H1 (cell line): ENCODE measurements around the gene RNU6-7. TPM values are rescaled to one million over a fixed set of nuclear protein-coding genes. Genes with fewer than 3 reads are reported as not detected.
A peak's percentile ranks its signal among the peaks of the same experiment; 100 is the strongest.

Source experiments
- CTCF ChIA-PET: fragments of 300-600 bp; sonication (Branson Sonifier 250); formaldehyde crosslinking; loops from one replicate; lab custom pipeline; 2021; ENCODE audit not compliant: partially characterized antibody; lab: Charles Lee
- POLR2A ChIA-PET: fragments of 300-600 bp; sonication (Branson Sonifier 250); formaldehyde crosslinking; loops from one replicate; lab custom pipeline; 2021; ENCODE audit warnings: inconsistent platforms; ENCODE audit not compliant: partially characterized antibody; lab: Charles Lee
- DNase-seq, 2 experiments: peaks; one replicate each; pipeline versions ENCODE4 v3.0.0 to v3.0.0-alpha.2; 2010 to 2022; ENCODE audit warnings: low spot score in 2 of 2, low read depth in 1 of 2, mixed read lengths in 1 of 2
- FAIRE-seq: peaks from 2 replicates; lab custom pipeline; 2011; peaks lifted over from hg19 to GRCh38; lab: Jason Lieb, UNC
- H2AFZ ChIP-seq: 2 replicates; pipeline ENCODE4 v1.8.1; 2012; ENCODE audit warnings: low read length, inconsistent platforms
- H2AK5ac ChIP-seq: 2 replicates; pipeline ENCODE4 v1.6.1; 2013; ENCODE audit warnings: low read depth, low read length
- H2BK120ac ChIP-seq: replicated peaks from 2 replicates; pipeline ENCODE3; 2013; ENCODE audit warnings: low read depth, low read length, inconsistent platforms
- H2BK12ac ChIP-seq: 2 replicates; pipeline ENCODE4 v1.6.1; 2013; ENCODE audit warnings: low read depth, low read length
- H2BK15ac ChIP-seq: 2 replicates; pipeline ENCODE4 v1.6.1; 2013; ENCODE audit warnings: low read length
- H2BK20ac ChIP-seq: 2 replicates; pipeline ENCODE4 v1.6.1; 2013; ENCODE audit warnings: low read length
- H2BK5ac ChIP-seq: 2 replicates; pipeline ENCODE4 v1.6.1; 2013; ENCODE audit warnings: low read depth, low read length
- H3K14ac ChIP-seq: 2 replicates; pipeline ENCODE4 v1.6.1; 2013; ENCODE audit warnings: inconsistent platforms; ENCODE audit not compliant: insufficient read length
- H3K18ac ChIP-seq: 2 replicates; pipeline ENCODE4 v1.6.1; 2013; ENCODE audit warnings: low read length; ENCODE audit errors: extremely low read depth
- H3K23ac ChIP-seq: 2 replicates; pipeline ENCODE4 v1.6.1; 2013; ENCODE audit warnings: inconsistent platforms; ENCODE audit not compliant: insufficient read length
- H3K23me2 ChIP-seq: 2 replicates; pipeline ENCODE4 v1.6.1; 2013; ENCODE audit warnings: low read depth, low read length
- H3K27ac ChIP-seq: 2 replicates; pipeline ENCODE4 v1.6.1; 2011; ENCODE audit warnings: low read depth, low read length, inconsistent platforms
- H3K27me3 ChIP-seq, 4 experiments: replicated peaks in 1 of 4; 1 replicate in 1 of 4; 2 replicates in 3 of 4; pipeline versions ENCODE4 v1.6.1 to v1.8.1; 2011 to 2013; ENCODE audit warnings: low read length in 3 of 4, mild to moderate bottlenecking in 3 of 4, inconsistent platforms in 2 of 4, mixed read lengths in 2 of 4, moderate library complexity in 1 of 4; ENCODE audit not compliant: control insufficient read depth in 3 of 4, insufficient read depth in 3 of 4; ENCODE audit errors: extremely low read depth in 1 of 4
- H3K36me3 ChIP-seq, 4 experiments: 2 replicates each; pipeline versions ENCODE4 v1.6.1 to v1.8.1; 2011 to 2013; ENCODE audit warnings: mild to moderate bottlenecking in 4 of 4, low read length in 3 of 4, moderate library complexity in 2 of 4, control low read depth in 1 of 4, inconsistent platforms in 1 of 4; ENCODE audit not compliant: insufficient read depth in 4 of 4, control insufficient read depth in 2 of 4
- H3K4ac ChIP-seq: replicated peaks from 2 replicates; pipeline ENCODE3; 2013; ENCODE audit warnings: low read length, low read depth, mixed read lengths, inconsistent platforms; ENCODE audit not compliant: insufficient read length
- H3K4me1 ChIP-seq, 4 experiments: replicated peaks in 1 of 4; 1 replicate in 1 of 4; 2 replicates in 3 of 4; pipeline versions ENCODE4 v1.6.1 to v1.8.1; 2011 to 2013; ENCODE audit warnings: low read length in 3 of 4, inconsistent platforms in 2 of 4, mixed read lengths in 1 of 4; ENCODE audit not compliant: insufficient read depth in 4 of 4, control insufficient read depth in 3 of 4
- H3K4me2 ChIP-seq, 2 experiments: 2 replicates each; pipeline versions ENCODE4 v1.6.1 to v1.8.1; 2011 to 2013; ENCODE audit warnings: low read depth in 2 of 2, low read length in 2 of 2, control low read depth in 1 of 2, inconsistent platforms in 1 of 2, mild to moderate bottlenecking in 1 of 2; ENCODE audit not compliant: insufficient read depth in 1 of 2
- H3K4me3 ChIP-seq, 4 experiments: fragments of 200-600, 300-600 bp in 1 of 4; sonication (generic), shearing (Covaris generic), sonication (Bioruptor Twin) in 1 of 4; 2 replicates each; pipeline versions ENCODE4 v1.5.1 to v1.8.1; 2011 to 2016; ENCODE audit warnings: low read length in 4 of 4, low read depth in 3 of 4, control low read depth in 2 of 4, inconsistent platforms in 2 of 4, mild to moderate bottlenecking in 2 of 4, mixed read lengths in 1 of 4, moderate library complexity in 1 of 4; ENCODE audit not compliant: insufficient read depth in 2 of 4; ENCODE audit errors: extremely low read depth in 1 of 4
- H3K56ac ChIP-seq: replicated peaks from 2 replicates; pipeline ENCODE3; 2013; ENCODE audit warnings: low read depth, mild to moderate bottlenecking, mixed read lengths, low read length, inconsistent platforms; ENCODE audit not compliant: insufficient read length
- H3K79me1 ChIP-seq: 2 replicates; pipeline ENCODE4 v1.6.1; 2013; ENCODE audit warnings: low read depth, low read length, control low read depth
- H3K79me2 ChIP-seq, 2 experiments: 2 replicates each; pipeline versions ENCODE4 v1.6.1 to v1.8.1; 2012 to 2013; ENCODE audit warnings: low read length in 2 of 2, mild to moderate bottlenecking in 2 of 2, inconsistent platforms in 1 of 2; ENCODE audit not compliant: insufficient read depth in 2 of 2, control insufficient read depth in 1 of 2
- H3K9ac ChIP-seq, 4 experiments: replicated peaks in 1 of 4; 1 replicate in 1 of 4; 2 replicates in 3 of 4; pipeline versions ENCODE4 v1.6.1 to v1.8.1; 2011 to 2013; ENCODE audit warnings: low read depth in 3 of 4, low read length in 3 of 4, control low read depth in 2 of 4, mild to moderate bottlenecking in 2 of 4, moderate library complexity in 2 of 4, inconsistent platforms in 1 of 4; ENCODE audit errors: extremely low read depth in 1 of 4
- H3K9me3 ChIP-seq, 2 experiments: 2 replicates each; pipeline versions ENCODE4 v1.6.1 to v1.8.1; 2012 to 2013; ENCODE audit warnings: mild to moderate bottlenecking in 2 of 2, moderate library complexity in 2 of 2, control low read depth in 1 of 2, inconsistent platforms in 1 of 2, low read depth in 1 of 2, low read length in 1 of 2, mixed read lengths in 1 of 2; ENCODE audit not compliant: insufficient read depth in 2 of 2
- H4K20me1 ChIP-seq, 2 experiments: replicated peaks in 1 of 2; 2 replicates each; pipeline versions ENCODE3 to v1.8.1; 2011 to 2013; ENCODE audit warnings: inconsistent platforms in 2 of 2, low read length in 2 of 2, mild to moderate bottlenecking in 1 of 2; ENCODE audit not compliant: insufficient read depth in 2 of 2, control insufficient read depth in 1 of 2
- H4K5ac ChIP-seq: 2 replicates; pipeline ENCODE4 v1.6.1; 2013; ENCODE audit warnings: low read length, low read depth, mixed read lengths, inconsistent platforms; ENCODE audit not compliant: insufficient read length
- H4K8ac ChIP-seq: 2 replicates; pipeline ENCODE4 v1.8.0; 2013; ENCODE audit warnings: mild to moderate bottlenecking, moderate library complexity, low read length, inconsistent platforms; ENCODE audit not compliant: insufficient read depth; ENCODE audit errors: extremely low read depth
- H4K91ac ChIP-seq: replicated peaks from 2 replicates; pipeline ENCODE3; 2013; ENCODE audit warnings: low read length, mixed read lengths, inconsistent platforms; ENCODE audit not compliant: insufficient read length
- BACH1 ChIP-seq: IDR thresholded peaks from 2 replicates; pipeline ENCODE4 v1.6.1; 2012; ENCODE audit warnings: low read length, improper control_type of control experiment
- CBX8 ChIP-seq: fragments of 300-800, 300-1000 bp; sonication (generic); IDR thresholded peaks from 2 replicates; pipeline ENCODE4 v1.7.1; 2016; ENCODE audit warnings: low read depth, low read length, borderline replicate concordance
- EP300 ChIP-seq, 2 experiments: IDR thresholded peaks; 1 replicate in 1 of 2; 2 replicates in 1 of 2; pipeline ENCODE4 v1.6.1; 2011 to 2012; ENCODE audit warnings: low read depth in 2 of 2, low read length in 2 of 2, mild to moderate bottlenecking in 2 of 2, borderline replicate concordance in 1 of 2, inconsistent platforms in 1 of 2, moderate library complexity in 1 of 2
- EZH2 ChIP-seq: fragments of 200-600 bp; sonication (generic); IDR thresholded peaks from 2 replicates; pipeline ENCODE4 v1.7.1; 2012; ENCODE audit warnings: low read depth, mild to moderate bottlenecking, moderate library complexity, low read length, inconsistent platforms; ENCODE audit not compliant: severe bottlenecking
- RAD21 ChIP-seq, 2 experiments: IDR thresholded peaks in 1 of 2; conservative IDR thresholded peaks in 1 of 2; 2 replicates each; pipeline ENCODE4 v1.6.1; 2011; ENCODE audit warnings: low read depth in 2 of 2, low read length in 2 of 2, improper control_type of control experiment in 1 of 2, inconsistent platforms in 1 of 2, mild to moderate bottlenecking in 1 of 2, moderate library complexity in 1 of 2
- RBBP5 ChIP-seq: IDR thresholded peaks from 2 replicates; pipeline ENCODE4 v1.7.1; 2012; ENCODE audit warnings: low read depth, mild to moderate bottlenecking, inconsistent platforms, low read length, moderate library complexity, borderline replicate concordance
- SP2 ChIP-seq: IDR thresholded peaks from 2 replicates; pipeline ENCODE4 v1.6.1; 2012; ENCODE audit warnings: mild to moderate bottlenecking, low read length, inconsistent platforms
- WGBS, 2 experiments: shearing (Covaris generic) in 1 of 2; methylation state at CpG; one replicate each; pipeline versions ENCODE4 v1.1.6 to v1.1.7; 2013 to 2015; ENCODE audit warnings: low lambda C conversion rate in 2 of 2, mixed read lengths in 2 of 2, inconsistent platforms in 1 of 2, low coverage in 1 of 2, missing lambda C conversion rate in 1 of 2; ENCODE audit not compliant: insufficient replicate concordance in 2 of 2, insufficient coverage in 1 of 2, insufficient read length in 1 of 2; ENCODE audit errors: extremely low coverage in 1 of 2, missing lambda C conversion rate in 1 of 2; 5-methylcytosine and 5-hydroxymethylcytosine counted together
- polyA plus RNA-seq, 7 experiments: library from polyadenylated mRNA; depleted of rRNA in 3 of 7; stranded (reverse) in 5 of 7; unstranded in 2 of 7; fragments of >200 nt in 5 of 7; fragments of 200-250 nt in 2 of 7; gene quantifications; 1 replicate in 5 of 7; 2 replicates in 1 of 7; 4 replicates in 1 of 7; pipeline versions ENCODE4 v1.2.1 to v1.2.3, GENCODE V29; 2011 to 2013; ENCODE audit warnings: missing spikeins in 2 of 7, mixed read lengths in 2 of 7
- total RNA-seq: library from RNA; stranded (reverse); fragmentation: NEBNext Ultra II Directional; extraction: Animal tissue kit (Norgen Biotek cat#: 25700); gene quantifications from 2 replicates; pipeline ENCODE4 v1.2.1, GENCODE V29; 2021
- TF ChIP-seq, protein P1 (sequence below): IDR thresholded peaks from 2 replicates; pipeline ENCODE4 v1.6.1; 2012; ENCODE audit warnings: inconsistent platforms

Gene RNU6-7
- total and polyA plus RNA-seq, 2 of the 8 experiments (the other 6 are each of a cell fraction or from before 2014, with no cell fraction given) = not detected

DNA sequence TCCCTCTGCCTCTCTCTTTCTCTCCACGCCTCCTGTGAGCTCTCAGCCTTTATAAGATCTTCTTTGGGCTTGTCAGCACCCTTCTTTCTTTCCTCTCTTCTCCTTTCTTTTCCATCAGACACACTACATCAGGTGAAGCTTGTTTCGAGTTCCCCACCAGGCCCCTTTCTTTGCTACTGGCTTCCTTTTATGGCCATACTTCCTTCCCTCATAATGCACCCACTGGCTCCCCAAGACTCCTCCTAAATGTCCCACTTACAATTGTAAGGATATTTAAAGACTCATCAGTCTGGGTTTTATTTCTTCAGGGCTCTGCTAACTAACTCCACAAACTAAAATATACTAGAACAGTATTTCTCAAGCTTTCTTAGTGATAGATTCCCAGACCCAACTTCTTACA, 4.7 kb downstream of the RNU6-7 start:
- Histone ChIP-seq H2BK20ac (no peak overlapping the region), H4K20me1 (peaks cover 0 to 2% of the 10 kb centered on the region in 2 experiments), H2AK5ac (no peak overlapping the region), H2BK12ac (no peak overlapping the region), H2BK15ac (no peak overlapping the region), H3K9me3 (no peaks in the 10 kb centered on the region), H3K23me2 (peaks cover 13% of the 10 kb centered on the region), H3K79me2 (no peaks in the 10 kb centered on the region), H3K14ac (no peak overlapping the region), H2BK120ac (no peak overlapping the region), H3K56ac (no peak overlapping the region), H2AFZ (peak overlapping the region; percentile 31; the same call in 1 of the 2 replicates), H4K8ac (no peak overlapping the region), H3K23ac (no peak overlapping the region), H2BK5ac (no peak overlapping the region), H3K27me3 (no peaks in the 10 kb centered on the region), H3K36me3 (no peaks in the 10 kb centered on the region), H3K79me1 (no peaks in the 10 kb centered on the region), H3K27ac (no peak overlapping the region), H3K9ac (no peak overlapping the region; a peak in 1 of 7 replicates), H4K5ac (no peak overlapping the region), H3K4me3 (no peak overlapping the region), H3K4me2 (no peak overlapping the region), H3K4me1 (peaks cover 0 to 3% (median 0%) of the 10 kb centered on the region in 4 experiments; a peak in 1 of 7 replicates), H4K91ac (no peak overlapping the region), H3K18ac (no peak overlapping the region), H3K4ac (no peak overlapping the region)
- no peak for DNase-seq
- ChIA-PET CTCF (interaction anchor here (0.7 to 1.4 kb wide), 5 partner anchors 26 to 358 kb away, joined by 3 to 5 read pairs (median 3); no protein-coding TSS in a partner anchor), POLR2A (no interaction called here)
- WGBS, 2 experiments = 69% methylated on average over 2 of the region's 2 CpGs; no CpG with 5 or more reads in 1 of the 2 experiments
- no peak for FAIRE-seq
- TF ChIP-seq SP2 (no peak), EZH2 (no peak), CBX8 (no peak), RBBP5 (no peak), EP300 (IDR thresholded peaks at IDR 0.05; ENCODE audit: borderline replicate concordance in 1 of 2, low read depth in 2 of 2, low read length in 2 of 2) (no peak), BACH1 (no peak), RAD21 (IDR thresholded peaks at IDR 0.05 in 1 of 2, conservative IDR thresholded peaks at IDR 0.05 in 1 of 2; ENCODE audit: low read depth in 2 of 2, low read length in 2 of 2) (no peak)
- TF ChIP-seq, protein P1, sequence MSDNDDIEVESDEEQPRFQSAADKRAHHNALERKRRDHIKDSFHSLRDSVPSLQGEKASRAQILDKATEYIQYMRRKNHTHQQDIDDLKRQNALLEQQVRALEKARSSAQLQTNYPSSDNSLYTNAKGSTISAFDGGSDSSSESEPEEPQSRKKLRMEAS = no peak
